ENCODE data around the gene MT1E. TPM values are rescaled to one million over a fixed set of nuclear protein-coding genes. Genes with fewer than 3 reads are reported as not detected.

The MT1E gene
- total RNA-seq, 1 experiment from 2014 or later: not detected

GRCh38 chr16:56610017-56610608 is 15.5 kb upstream of the MT1E start:
- DNase-seq (peak; percentile 47), ATAC-seq (no peak; the same call in 1 of the 2 replicates)
- H3K4me1 ChIP-seq (ENCODE audit: insufficient read depth, low read length): peaks cover 84% of the 10 kb centered on the region
- H3K27ac ChIP-seq (ENCODE audit: low read length): peak overlapping the region; percentile 78
- no peaks in the 10 kb centered on the region for H3K9me3 ChIP-seq (ENCODE audit: low read length)
- intact Hi-C loops (cut with micrococcal nuclease): no loop called here
- H3K27me3 ChIP-seq (ENCODE audit: low read length): no peaks in the 10 kb centered on the region
- CTCF ChIA-PET: interaction anchor here (0.6 kb wide), 1 partner anchor 47 kb away, joined by 5 read pairs; no protein-coding TSS in a partner anchor
- H3F3A ChIP-seq (ENCODE audit: low read length, unreplicated experiment): peaks cover 13% of the 10 kb centered on the region
- H3K9ac ChIP-seq (ENCODE audit: low read length): peak overlapping the region; percentile 76; the same call in 1 of the 2 replicates
- H2AFZ ChIP-seq (ENCODE audit: low read length): no peak overlapping the region
- H3K79me2 ChIP-seq (ENCODE audit: low read length): peaks cover 16% of the 10 kb centered on the region
- H3K4me2 ChIP-seq (ENCODE audit: low read length): peak overlapping the region; percentile 93
- POLR2A ChIA-PET (ENCODE audit: unreplicated experiment): interaction anchor here (0.6 kb wide), 2 partner anchors 72 to 92 kb away, joined by 3 to 4 read pairs; partner anchors contain the start of gene MT1X
- TF ChIP-seq, protein P1, sequence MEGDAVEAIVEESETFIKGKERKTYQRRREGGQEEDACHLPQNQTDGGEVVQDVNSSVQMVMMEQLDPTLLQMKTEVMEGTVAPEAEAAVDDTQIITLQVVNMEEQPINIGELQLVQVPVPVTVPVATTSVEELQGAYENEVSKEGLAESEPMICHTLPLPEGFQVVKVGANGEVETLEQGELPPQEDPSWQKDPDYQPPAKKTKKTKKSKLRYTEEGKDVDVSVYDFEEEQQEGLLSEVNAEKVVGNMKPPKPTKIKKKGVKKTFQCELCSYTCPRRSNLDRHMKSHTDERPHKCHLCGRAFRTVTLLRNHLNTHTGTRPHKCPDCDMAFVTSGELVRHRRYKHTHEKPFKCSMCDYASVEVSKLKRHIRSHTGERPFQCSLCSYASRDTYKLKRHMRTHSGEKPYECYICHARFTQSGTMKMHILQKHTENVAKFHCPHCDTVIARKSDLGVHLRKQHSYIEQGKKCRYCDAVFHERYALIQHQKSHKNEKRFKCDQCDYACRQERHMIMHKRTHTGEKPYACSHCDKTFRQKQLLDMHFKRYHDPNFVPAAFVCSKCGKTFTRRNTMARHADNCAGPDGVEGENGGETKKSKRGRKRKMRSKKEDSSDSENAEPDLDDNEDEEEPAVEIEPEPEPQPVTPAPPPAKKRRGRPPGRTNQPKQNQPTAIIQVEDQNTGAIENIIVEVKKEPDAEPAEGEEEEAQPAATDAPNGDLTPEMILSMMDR (conservative IDR thresholded peaks at IDR 0.05; ENCODE audit: low read depth, low read length): no peak
- TF ChIP-seq EZH2 (IDR thresholded peaks at IDR 0.05; ENCODE audit: low read length, unreplicated experiment) (no peak), EZH2phosphoT487 (IDR thresholded peaks at IDR 0.05; ENCODE audit: borderline replicate concordance, low read length) (no peak)
- H3K4me3 ChIP-seq (ENCODE audit: low read length): peak overlapping the region; percentile 90
- no peaks in the 10 kb centered on the region for H4K20me1 ChIP-seq (ENCODE audit: low read length)
- no peaks in the 10 kb centered on the region for H3K9me2 ChIP-seq (replicated peaks; ENCODE audit: low read length)
- BruUV-seq (replicated peaks): no TSS peak
- H3K36me3 ChIP-seq (ENCODE audit: low read depth, low read length): no peaks in the 10 kb centered on the region

DNA sequence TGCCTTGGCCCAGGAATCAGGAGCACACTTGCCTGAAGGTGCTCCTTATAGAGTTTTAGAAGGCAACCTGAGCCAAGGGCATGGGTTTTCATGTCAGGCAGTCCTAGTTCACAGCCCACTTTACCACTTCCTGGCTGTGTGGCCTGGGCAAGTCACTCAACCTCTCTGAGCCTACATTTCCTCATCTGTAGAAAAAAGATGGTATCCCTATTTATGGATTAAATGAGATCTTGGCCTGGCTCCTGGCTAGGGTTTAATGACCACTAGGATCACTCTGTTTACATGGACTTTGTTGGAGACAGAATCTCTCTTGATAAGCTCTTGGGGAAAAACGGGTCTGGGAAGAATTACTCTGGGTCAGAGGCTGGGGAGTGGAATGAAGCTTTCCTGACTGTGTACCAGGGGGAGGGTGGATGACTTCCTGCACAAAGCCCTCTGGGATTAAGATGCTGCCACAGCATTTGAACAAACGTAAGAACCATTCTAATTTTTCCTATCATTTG is 14.9 kb upstream of the MT1E start:
- ATAC-seq (no peak), DNase-seq (no peak)
- intact Hi-C loops (cut with micrococcal nuclease): no loop called here
- Histone ChIP-seq H3K27ac (ENCODE audit: low read length) (peak overlapping the region; percentile 78), H3K4me3 (ENCODE audit: low read length) (peak overlapping the region; percentile 90; the same call in 1 of the 2 replicates), H2AFZ (ENCODE audit: low read length) (no peak overlapping the region), H4K20me1 (ENCODE audit: low read length) (no peaks in the 10 kb centered on the region), H3K79me2 (ENCODE audit: low read length) (peaks cover 16% of the 10 kb centered on the region), H3K4me1 (ENCODE audit: insufficient read depth, low read length) (peaks cover 84% of the 10 kb centered on the region), H3K27me3 (ENCODE audit: low read length) (no peaks in the 10 kb centered on the region), H3K9me2 (replicated peaks; ENCODE audit: low read length) (no peaks in the 10 kb centered on the region), H3K9ac (ENCODE audit: low read length) (no peak overlapping the region), H3K9me3 (ENCODE audit: low read length) (no peaks in the 10 kb centered on the region), H3K4me2 (ENCODE audit: low read length) (peak overlapping the region; percentile 93), H3F3A (ENCODE audit: low read length, unreplicated experiment) (peaks cover 8% of the 10 kb centered on the region), H3K36me3 (ENCODE audit: low read depth, low read length) (no peaks in the 10 kb centered on the region)
- BruUV-seq (replicated peaks): no TSS peak
- CTCF ChIA-PET: no interaction called here
- TF ChIP-seq EZH2phosphoT487 (IDR thresholded peaks at IDR 0.05; ENCODE audit: borderline replicate concordance, low read length): no peak
- no peak for TF ChIP-seq EZH2 (IDR thresholded peaks at IDR 0.05; ENCODE audit: low read length, unreplicated experiment)
- TF ChIP-seq, protein P1 (conservative IDR thresholded peaks at IDR 0.05; ENCODE audit: low read depth, low read length): no peak
- POLR2A ChIA-PET (ENCODE audit: unreplicated experiment): no interaction called here

GRCh38 chr16:56611281-56611833 is 14.2 kb upstream of the MT1E start:
- ATAC-seq (no peak), DNase-seq (no peak)
- no peaks in the 10 kb centered on the region for H4K20me1 ChIP-seq (ENCODE audit: low read length)
- intact Hi-C loops (cut with micrococcal nuclease): no loop called here
- peak overlapping the region; percentile 93; the same call in 1 of the 2 replicates for H3K4me2 ChIP-seq (ENCODE audit: low read length)
- ChIA-PET CTCF (no interaction called here), POLR2A (ENCODE audit: unreplicated experiment) (no interaction called here)
- H3K4me1 ChIP-seq (ENCODE audit: insufficient read depth, low read length): peaks cover 77% of the 10 kb centered on the region
- no peak overlapping the region for H3K4me3 ChIP-seq (ENCODE audit: low read length)
- no peak overlapping the region for H3K27ac ChIP-seq (ENCODE audit: low read length)
- no peak overlapping the region for H2AFZ ChIP-seq (ENCODE audit: low read length)
- no peaks in the 10 kb centered on the region for H3K36me3 ChIP-seq (ENCODE audit: low read depth, low read length)
- H3K79me2 ChIP-seq (ENCODE audit: low read length): peaks cover 16% of the 10 kb centered on the region
- H3K9me3 ChIP-seq (ENCODE audit: low read length): no peaks in the 10 kb centered on the region
- H3K27me3 ChIP-seq (ENCODE audit: low read length): no peaks in the 10 kb centered on the region
- BruUV-seq (replicated peaks): no TSS peak
- H3K9me2 ChIP-seq (replicated peaks; ENCODE audit: low read length): no peaks in the 10 kb centered on the region
- peaks cover under 1% of the 10 kb centered on the region for H3F3A ChIP-seq (ENCODE audit: low read length, unreplicated experiment)
- H3K9ac ChIP-seq (ENCODE audit: low read length): no peak overlapping the region
- TF ChIP-seq EZH2 (IDR thresholded peaks at IDR 0.05; ENCODE audit: low read length, unreplicated experiment) (no peak), EZH2phosphoT487 (IDR thresholded peaks at IDR 0.05; ENCODE audit: borderline replicate concordance, low read length) (no peak)
- TF ChIP-seq, protein P1 (conservative IDR thresholded peaks at IDR 0.05; ENCODE audit: low read depth, low read length): no peak

Data from PC-3 (cell line).